GM19468 (cell line): Measurements from ENCODE around the gene CLCNKA.

Experiments
- ATAC-seq: cut with Tn5 transposase; IDR thresholded peaks from one replicate; pipeline ENCODE4 v1.9.1; 2021; ENCODE audit warnings: mild to moderate bottlenecking, moderate library complexity, moderate number of reproducible peaks; ENCODE audit not compliant: unreplicated experiment; ENCODE audit errors: extremely low read depth

CLCNKA gene

DNA sequence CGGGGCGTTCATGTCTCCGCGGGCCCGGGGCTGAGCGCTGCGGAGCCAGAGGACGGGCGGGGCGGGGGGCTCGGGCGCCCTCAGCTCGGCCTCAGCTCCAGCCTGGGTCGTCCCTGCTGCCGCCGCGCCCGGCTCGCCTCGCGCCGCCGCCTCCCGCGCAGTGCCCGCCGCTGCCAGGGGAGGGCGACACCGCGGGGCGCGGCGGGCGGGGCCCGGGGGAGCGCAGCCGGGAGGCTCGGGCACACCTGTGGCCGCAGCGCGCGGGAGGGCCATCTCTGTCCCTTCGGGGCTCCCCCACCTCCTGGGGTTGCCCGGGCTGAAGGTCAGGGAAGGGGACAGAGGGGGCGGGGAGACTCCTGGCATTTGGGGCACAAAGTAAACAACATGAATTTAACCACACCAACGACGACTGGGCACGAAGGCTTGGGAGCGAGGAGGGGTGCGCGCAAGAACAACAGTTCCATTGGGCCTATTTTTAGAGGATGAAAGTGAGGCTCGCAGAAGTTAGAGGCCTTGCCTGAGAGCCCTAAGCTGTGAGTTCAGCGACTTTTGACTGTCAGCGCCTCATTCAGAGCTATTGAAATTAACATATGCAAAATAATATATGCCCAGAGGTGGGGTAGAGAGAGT, 51.8 kb downstream of the CLCNKA start, which contains the start of gene FAM131C:
TSS of gene FAM131C (minus strand) at position 162 of the 630 bp plus-strand sequence. CDS start 209 bp downstream, outside the sequence.
- no peak for ATAC-seq

DNA sequence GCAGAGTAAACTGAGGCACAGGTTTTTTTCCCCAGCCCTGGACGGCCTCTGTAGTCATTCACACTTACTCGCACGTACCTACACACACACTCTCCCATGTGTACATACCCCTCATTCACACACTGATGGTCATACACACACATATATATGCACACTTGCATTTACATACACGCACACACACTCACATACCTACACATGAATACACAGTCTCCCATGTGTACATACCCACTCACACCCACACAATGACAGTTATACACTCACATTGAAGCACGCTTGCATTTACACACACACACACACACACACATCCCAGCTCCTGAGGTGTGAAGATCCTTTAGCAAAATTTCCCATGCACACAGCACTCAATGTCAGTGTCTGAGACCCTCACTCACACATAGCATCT, 52.4 kb downstream of the CLCNKA start:
- ATAC-seq = no peak

DNA sequence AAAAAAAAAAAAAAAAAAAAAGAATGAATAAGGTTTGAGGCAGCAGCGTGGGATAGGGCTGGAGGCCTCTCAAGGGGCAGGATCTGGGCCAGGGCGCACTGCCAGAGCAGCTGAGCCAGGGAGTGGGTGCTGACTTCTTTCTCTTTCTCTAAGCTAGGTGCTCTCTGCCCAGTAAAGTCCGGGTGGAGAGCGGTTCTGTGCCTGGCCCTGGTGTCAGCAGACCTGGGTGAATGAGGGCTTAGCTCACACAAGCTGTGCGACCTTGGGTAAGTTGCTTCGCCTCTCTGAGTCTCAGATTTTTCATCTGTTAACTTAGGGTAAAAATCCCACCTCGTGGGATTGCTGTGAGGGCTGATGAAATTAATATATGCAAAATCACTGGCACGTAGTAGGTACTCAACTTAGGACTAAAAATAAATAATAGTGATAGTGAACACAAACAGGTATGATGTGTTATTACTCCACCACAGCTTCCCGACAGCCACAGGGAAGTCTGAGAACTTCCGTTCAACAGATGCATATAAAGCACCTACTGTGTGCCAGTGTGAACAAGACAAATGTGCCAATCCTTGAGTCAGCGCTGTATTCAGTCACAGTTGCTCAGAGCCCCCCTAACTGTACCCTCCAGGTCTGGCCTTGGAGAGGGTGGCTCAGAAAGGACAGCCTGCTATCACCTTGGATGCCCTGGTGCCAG, 53.6 kb downstream of the CLCNKA start:
- ATAC-seq = no peak

DNA sequence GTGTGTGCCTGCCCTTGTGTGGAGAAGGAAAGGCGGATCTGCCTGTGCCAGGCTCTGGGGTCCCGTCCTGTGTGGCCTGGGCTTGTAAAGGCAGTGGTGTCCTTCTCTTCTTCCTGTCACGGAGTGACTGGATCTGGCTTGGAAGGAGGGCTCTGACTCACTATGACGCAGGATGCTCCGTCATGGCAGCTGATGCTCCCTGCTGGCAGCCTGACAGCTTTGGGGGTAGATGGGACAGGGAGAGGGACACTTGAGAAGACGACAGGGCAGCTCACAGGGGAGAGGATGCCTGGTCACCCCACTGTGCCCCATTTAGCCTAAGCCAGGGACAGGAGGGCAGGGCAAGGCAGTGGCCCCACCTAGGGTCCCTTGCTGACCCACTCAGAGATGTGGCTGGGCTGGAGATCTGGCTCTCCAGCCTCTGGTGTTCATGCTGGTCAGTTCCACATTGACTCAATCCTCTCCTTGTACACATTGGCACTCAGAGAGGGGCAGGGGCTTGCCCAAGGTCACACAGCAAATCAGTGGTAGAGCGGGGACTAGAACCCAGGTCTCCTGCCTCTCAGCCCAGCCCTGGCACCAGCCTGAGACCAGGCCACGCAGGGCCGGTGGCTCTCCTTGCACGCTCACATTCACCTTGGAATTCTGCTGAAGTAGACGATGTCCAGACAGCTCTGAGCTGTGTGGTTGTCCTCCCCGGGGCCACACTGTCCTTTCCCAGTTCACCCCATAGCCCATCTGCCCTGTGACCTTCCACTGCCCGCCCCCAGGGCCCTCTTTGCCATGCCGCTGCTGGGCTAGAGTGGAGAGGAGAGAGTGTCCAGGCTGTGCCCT, 54.4 kb downstream of the CLCNKA start:
- no peak for ATAC-seq

DNA sequence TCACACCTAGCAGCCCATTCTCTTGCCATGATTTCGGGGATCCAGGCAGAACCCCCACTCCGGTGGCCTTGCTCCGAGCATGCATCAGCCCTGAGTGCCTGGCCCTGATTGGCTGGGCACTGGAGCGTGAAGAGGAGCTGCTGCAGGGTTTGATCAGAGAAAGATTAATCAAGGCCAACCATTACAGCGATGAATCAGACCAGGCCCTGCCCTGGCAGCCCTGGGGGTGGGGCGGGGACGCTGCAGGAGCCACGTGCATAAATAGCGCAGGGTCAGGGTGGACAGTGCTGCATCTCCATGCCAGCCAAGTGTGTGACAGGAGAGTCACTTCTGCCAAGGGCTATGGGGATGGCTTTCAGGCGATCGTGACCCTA, 55.0 kb downstream of the CLCNKA start:
- no peak for ATAC-seq

DNA sequence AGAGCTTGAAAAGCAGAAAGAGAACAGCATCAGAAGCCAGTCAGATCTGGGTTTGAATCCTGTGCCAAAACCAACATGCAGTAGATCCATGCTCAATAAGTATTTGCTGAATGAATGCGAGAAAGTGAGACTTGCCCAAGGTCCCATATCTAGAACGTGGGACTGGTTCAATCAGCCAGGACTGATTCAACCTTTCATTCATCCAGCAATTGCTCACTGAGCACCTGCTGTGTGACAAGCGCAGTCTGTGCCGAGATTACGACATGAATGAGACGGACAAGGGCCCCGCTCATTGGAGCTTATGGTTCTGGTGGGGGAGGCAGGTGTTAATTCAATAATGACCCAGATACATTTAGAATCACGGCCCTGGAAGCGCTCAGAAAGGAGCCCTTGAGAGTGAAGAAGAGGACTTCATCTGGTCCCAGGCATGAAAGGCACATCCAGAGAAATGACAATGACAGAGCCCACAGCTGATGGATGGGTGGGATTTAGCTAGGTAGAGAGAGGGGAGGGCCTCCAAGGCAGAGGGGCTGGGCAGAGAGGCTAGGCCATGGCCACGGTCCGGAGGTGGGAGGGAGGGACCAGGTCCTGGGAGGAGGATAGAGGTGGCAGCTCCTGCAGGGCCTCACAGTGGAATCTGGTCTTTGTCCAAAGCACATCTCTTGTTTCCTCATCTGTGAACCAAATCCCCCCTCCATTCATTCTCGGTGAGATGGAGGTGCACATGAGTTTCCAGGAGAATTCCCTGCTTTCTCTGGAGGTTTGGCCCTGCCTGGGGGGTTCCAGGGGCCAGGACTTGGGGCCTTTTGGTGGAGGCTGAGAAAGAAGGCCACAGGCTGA, 55.8 kb downstream of the CLCNKA start:
- ATAC-seq = no peak

DNA sequence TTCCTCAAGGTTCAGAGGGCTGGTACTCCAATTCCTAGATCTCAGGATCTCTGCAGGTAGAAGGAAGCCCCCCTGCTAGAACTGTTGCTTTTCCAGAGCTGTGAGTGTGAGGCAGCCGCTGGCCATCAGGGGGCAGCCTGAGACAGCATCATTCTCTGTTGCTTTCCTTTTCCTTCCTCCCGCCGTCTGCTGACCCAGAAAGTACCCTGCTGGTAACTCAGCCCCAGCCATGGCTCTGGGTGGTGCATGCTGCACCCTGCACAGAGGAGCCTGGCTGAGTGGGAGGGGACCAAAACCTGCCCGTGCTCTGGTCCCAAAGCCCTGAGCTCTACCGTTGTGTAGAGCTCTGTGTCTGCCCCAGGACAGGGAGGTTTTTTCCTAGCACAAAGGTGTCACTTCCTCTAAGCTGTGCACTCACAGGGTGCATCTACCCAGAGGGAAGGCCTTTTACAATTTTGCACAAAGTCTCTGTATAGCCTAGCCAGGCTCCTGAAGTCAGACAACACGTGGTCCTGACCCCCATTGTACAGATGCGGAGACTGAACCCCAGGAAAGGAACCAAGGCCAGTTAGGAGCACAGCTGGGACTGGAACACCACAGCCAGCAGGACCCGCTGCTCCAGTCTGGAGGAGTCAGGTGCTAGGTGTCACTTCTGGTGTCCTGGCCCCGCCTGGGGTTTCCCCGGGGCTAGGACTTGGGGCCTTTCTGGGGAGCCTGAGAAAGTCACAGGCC, 57.3 kb downstream of the CLCNKA start:
- no peak for ATAC-seq

DNA sequence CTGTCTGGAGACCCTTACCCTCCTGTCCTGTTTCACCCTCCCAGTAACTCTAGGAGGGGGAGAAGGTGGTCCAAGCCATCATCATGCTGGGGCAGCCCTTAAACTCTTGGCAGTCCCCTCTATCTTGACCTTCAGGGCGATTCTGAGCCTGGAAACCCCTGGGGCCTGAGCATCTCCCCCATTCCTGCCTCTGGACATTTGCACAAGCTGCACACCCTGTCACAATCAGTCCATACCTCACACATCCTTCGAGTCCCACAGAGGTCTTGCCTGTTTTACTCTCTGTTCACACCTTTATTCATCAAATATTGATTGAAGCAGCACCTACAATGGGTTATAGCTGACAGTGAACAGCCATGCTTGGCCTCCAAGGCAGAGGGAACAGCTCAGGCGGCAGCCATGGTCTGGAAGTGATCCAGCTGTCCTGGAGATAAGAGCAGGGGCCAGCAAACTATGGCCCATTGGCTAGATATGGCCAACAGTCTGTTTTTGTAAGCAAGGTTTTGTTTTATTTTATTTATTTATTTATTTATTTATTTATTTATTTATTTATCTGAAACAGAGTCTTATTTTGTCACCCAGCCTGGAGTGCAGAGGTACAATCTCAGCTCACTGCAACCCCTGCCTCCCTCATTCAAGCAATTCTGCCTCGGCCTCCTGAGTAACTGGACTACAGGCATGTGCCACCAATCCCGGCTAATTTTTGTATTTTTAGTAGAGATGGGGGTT, 58.8 kb downstream of the CLCNKA start:
- no peak for ATAC-seq

DNA sequence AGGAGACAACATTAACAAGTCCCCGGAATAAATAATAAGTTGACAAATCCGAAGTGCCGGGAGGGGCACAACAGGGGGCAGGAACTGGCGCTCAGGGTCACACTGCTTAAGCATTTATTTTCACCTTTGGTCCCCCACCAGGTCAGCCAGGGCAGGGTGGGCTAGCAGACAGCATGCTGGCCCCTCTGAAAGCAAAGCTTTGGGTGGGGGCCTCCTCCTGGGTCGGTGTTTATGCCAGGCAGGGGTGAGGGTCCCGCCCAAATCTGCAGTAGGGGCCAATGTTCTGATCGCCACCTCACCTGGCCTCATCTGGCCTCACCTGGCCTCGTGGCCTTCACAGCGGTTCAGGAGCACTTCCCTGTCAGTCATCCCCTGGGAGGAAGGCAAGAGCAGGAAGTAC, 59.8 kb downstream of the CLCNKA start:
- no peak for ATAC-seq

DNA sequence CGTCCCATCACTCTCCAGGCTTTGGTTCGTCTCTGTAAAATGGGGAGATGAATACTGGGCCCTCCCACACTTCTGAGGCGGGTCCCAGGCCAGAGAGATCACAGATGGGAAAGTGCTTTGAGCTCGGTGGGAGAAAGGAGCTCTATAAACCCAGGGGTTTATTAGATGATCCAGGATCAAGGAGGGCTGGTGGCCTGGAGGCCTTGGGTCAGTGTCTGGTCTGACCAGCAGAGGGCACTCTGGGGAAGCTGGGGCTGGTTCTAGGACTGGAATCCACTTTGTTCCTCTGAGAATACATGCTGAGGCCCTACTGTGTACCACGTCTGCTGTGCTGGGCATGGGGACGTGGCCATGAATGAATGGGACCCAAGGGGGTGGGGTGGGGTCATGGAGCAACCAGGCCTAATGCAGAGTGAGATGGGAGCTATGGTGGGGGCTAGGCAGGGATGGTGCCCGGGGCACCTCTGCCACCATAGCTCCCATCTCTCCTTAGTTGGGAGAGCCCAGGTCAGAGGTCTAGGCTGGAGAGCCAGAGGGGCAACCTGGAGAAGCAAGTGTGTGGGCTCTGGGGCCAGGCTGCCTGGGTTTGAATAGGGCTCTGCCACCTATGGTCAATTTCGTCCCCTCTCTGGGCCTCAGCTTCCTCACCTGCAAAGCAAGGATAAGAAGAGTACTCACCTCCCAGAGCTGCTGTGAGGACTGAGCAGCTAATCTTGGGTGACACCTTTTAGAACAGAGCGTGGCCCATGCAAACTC, 60.6 kb downstream of the CLCNKA start:
- ATAC-seq = no peak

DNA sequence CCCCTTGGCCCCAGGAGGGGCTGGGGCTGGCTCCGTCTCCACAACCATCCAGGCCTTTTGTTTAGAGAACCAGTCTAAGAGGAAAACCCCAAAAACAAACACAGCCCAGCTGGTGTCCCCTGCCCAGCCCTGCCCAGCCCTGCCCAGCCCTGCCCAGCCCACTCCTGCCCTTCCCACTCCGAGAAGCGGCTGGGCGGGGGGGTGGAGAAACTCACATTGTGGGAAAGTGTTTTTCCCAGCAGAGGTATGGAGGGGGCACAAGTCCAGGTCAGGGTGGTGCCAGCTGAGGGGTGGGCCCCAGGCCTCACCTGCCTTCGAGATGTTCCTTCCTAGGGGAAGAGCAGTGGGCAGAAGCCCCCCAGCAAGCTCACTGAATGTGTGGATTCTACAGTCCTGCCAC, 61.6 kb downstream of the CLCNKA start:
- no peak for ATAC-seq
